SK-N-SH (cell line): ENCODE data around the gene CD70. TPM values are rescaled to one million over a fixed set of nuclear protein-coding genes. Genes with fewer than 3 reads are reported as not detected.
"Not testable (repeated sequence)": the region's sequence is repeated elsewhere in the genome, so short reads cannot be mapped to it uniquely, and the experiment has no call there.

ENCODE experiments used
- CTCF ChIA-PET: fragments of 300-600, 350-600 bp; formaldehyde crosslinking; extraction: SDS; loops from one replicate; lab custom pipeline; 2021; lab: Yijun Ruan, JAX
- POLR2A ChIA-PET: fragments of 350-600 bp; sonication (Branson Sonifier 250); formaldehyde crosslinking; extraction: SDS; loops from one replicate; lab custom pipeline; 2020; ENCODE audit warnings: antibody characterized with exemption, inconsistent platforms; lab: Yijun Ruan, JAX
- DNase-seq: peaks from one replicate; pipeline ENCODE4 v3.0.0; 2012
- H2AFZ ChIP-seq: fragments of 200-600 bp; sonication (generic); 2 replicates; pipeline ENCODE4 v1.8.1; 2016; ENCODE audit warnings: antibody characterized with exemption, mild to moderate bottlenecking, low read depth
- H3F3A ChIP-seq: fragments of 200-600 bp; sonication (generic); replicated peaks from 2 replicates; pipeline ENCODE3; 2016; ENCODE audit warnings: antibody characterized with exemption, mild to moderate bottlenecking; ENCODE audit not compliant: insufficient read depth
- H3K27ac ChIP-seq, 2 experiments: fragments of 200-500 bp in 1 of 2; fragments of 200-600 bp in 1 of 2; sonication (Bioruptor generic) in 1 of 2; sonication (generic), shearing (Covaris generic) in 1 of 2; 2 replicates each; pipeline versions ENCODE4 v1.5.1 to v1.6.1; 2014 to 2016; ENCODE audit warnings: low read depth in 2 of 2, inconsistent platforms in 1 of 2, low read length in 1 of 2, mild to moderate bottlenecking in 1 of 2, mixed read lengths in 1 of 2
- H3K27me3 ChIP-seq: fragments of 200-600 bp; sonication (generic), shearing (Covaris generic); 2 replicates; pipeline ENCODE4 v1.6.1; 2016; ENCODE audit warnings: mixed run types; ENCODE audit not compliant: insufficient read depth
- H3K36me3 ChIP-seq, 2 experiments: fragments of 200-500 bp in 1 of 2; fragments of 200-600 bp in 1 of 2; sonication (Bioruptor generic) in 1 of 2; sonication (generic) in 1 of 2; replicated peaks in 1 of 2; 2 replicates each; pipeline versions ENCODE3 to v1.5.1; 2014 to 2016; ENCODE audit warnings: low read length in 1 of 2, mild to moderate bottlenecking in 1 of 2; ENCODE audit not compliant: insufficient read depth in 2 of 2, control insufficient read depth in 1 of 2
- H3K4me1 ChIP-seq, 2 experiments: fragments of 200-500 bp in 1 of 2; fragments of 200-600 bp in 1 of 2; sonication (Bioruptor generic) in 1 of 2; sonication (generic), shearing (Covaris generic) in 1 of 2; 2 replicates each; pipeline versions ENCODE4 v1.5.1 to v1.6.1; 2014 to 2016; ENCODE audit warnings: low read depth in 1 of 2, low read length in 1 of 2, mixed run types in 1 of 2; ENCODE audit not compliant: insufficient read depth in 2 of 2, control insufficient read depth in 1 of 2
- H3K4me2 ChIP-seq: fragments of 200-600 bp; sonication (generic), shearing (Covaris generic); 2 replicates; pipeline ENCODE4 v1.6.1; 2017; ENCODE audit warnings: mixed run types
- H3K4me3 ChIP-seq, 2 experiments: fragments of 200-500 bp in 1 of 2; fragments of 200-600 bp in 1 of 2; sonication (Bioruptor generic) in 1 of 2; sonication (generic), shearing (Covaris generic) in 1 of 2; 2 replicates each; pipeline versions ENCODE4 v1.5.1 to v1.8.1; 2014 to 2016; ENCODE audit warnings: low read depth in 2 of 2, inconsistent platforms in 1 of 2, low read length in 1 of 2, mild to moderate bottlenecking in 1 of 2, mixed read lengths in 1 of 2, moderate library complexity in 1 of 2
- H3K79me2 ChIP-seq: fragments of 200-600 bp; sonication (generic); 2 replicates; pipeline ENCODE4 v1.8.1; 2017; ENCODE audit warnings: mild to moderate bottlenecking; ENCODE audit not compliant: insufficient read depth
- H3K9ac ChIP-seq: fragments of 200-600 bp; sonication (generic); 2 replicates; pipeline ENCODE4 v1.6.1; 2017; ENCODE audit warnings: mixed run types
- H3K9me2 ChIP-seq: fragments of 200-600 bp; sonication (generic); 2 replicates; pipeline ENCODE4 v1.6.1; 2017; ENCODE audit warnings: mixed run types
- H3K9me3 ChIP-seq: fragments of 200-600 bp; sonication (generic); 2 replicates; pipeline ENCODE4 v1.6.1; 2017; ENCODE audit warnings: mixed run types, mild to moderate bottlenecking, moderate library complexity
- H4K20me1 ChIP-seq: fragments of 200-600 bp; sonication (generic); 2 replicates; pipeline ENCODE4 v1.6.1; 2017; ENCODE audit warnings: mild to moderate bottlenecking, mixed run types; ENCODE audit not compliant: insufficient read depth
- CHD2 ChIP-seq: fragments of 150-350 bp; IDR thresholded peaks from 2 replicates; pipeline ENCODE4 v1.6.1; 2018; ENCODE audit warnings: low read length; ENCODE audit not compliant: partially characterized antibody
- EP300 ChIP-seq, 2 experiments: IDR thresholded peaks; 2 replicates each; pipeline versions ENCODE4 v1.4.0 to v1.6.1; 2012; ENCODE audit warnings: borderline replicate concordance in 1 of 2, low read depth in 1 of 2, low read length in 1 of 2
- MXI1 ChIP-seq: IDR thresholded peaks from 2 replicates; pipeline ENCODE4 v1.6.1; 2012; ENCODE audit warnings: mild to moderate bottlenecking, low read depth, low read length, improper control_type of control experiment
- NFIC ChIP-seq: IDR thresholded peaks from 2 replicates; pipeline ENCODE4 v1.4.0; 2012; ENCODE audit warnings: borderline replicate concordance
- POLR2AphosphoS5 ChIP-seq: IDR thresholded peaks from 2 replicates; pipeline ENCODE4 v1.6.1; 2012; ENCODE audit warnings: low read depth, low read length
- RAD21 ChIP-seq: IDR thresholded peaks from 2 replicates; pipeline ENCODE4 v1.6.1; 2012; ENCODE audit warnings: mild to moderate bottlenecking, low read length
- RCOR1 ChIP-seq: fragments of 150-350 bp; IDR thresholded peaks from 2 replicates; pipeline ENCODE4 v1.6.1; 2017; ENCODE audit warnings: antibody characterized with exemption, low read length
- SIN3A ChIP-seq: IDR thresholded peaks from 2 replicates; pipeline ENCODE4 v1.6.1; 2012; ENCODE audit warnings: low read depth, mild to moderate bottlenecking, low read length, moderate library complexity, borderline replicate concordance
- SMC3 ChIP-seq: IDR thresholded peaks from 2 replicates; pipeline ENCODE4 v1.6.1; 2012; ENCODE audit warnings: low read depth, low read length, improper control_type of control experiment
- YY1 ChIP-seq: IDR thresholded peaks from 2 replicates; pipeline ENCODE4 v1.4.0; 2012; ENCODE audit warnings: low read depth, mild to moderate bottlenecking
- whole genome bisulfite sequencing: methylation state at CpG from one replicate; pipeline ENCODE4 v1.1.6; 2017; ENCODE audit warnings: low lambda C conversion rate; 5-methylcytosine and 5-hydroxymethylcytosine counted together
- polyA plus RNA-seq, 3 experiments: library from polyadenylated mRNA; depleted of rRNA; stranded (reverse); fragments of >200 nt; gene quantifications; 2 replicates each; pipeline ENCODE4 v1.2.3, GENCODE V29; 2012
- TF ChIP-seq, protein P1 (sequence below): IDR thresholded peaks from 2 replicates; pipeline ENCODE4 v1.4.0; 2012; ENCODE audit warnings: low read depth
- TF ChIP-seq, protein P2 (sequence below): fragments of 200-600 bp; sonication (generic); IDR thresholded peaks from 2 replicates; pipeline ENCODE4 v1.6.1; 2017; ENCODE audit warnings: antibody characterized with exemption, mild to moderate bottlenecking, moderate library complexity

The CD70 gene
- polyA plus RNA-seq, 1 of the 3 experiments (the other 2 are of a cell fraction): 142 TPM

DNA sequence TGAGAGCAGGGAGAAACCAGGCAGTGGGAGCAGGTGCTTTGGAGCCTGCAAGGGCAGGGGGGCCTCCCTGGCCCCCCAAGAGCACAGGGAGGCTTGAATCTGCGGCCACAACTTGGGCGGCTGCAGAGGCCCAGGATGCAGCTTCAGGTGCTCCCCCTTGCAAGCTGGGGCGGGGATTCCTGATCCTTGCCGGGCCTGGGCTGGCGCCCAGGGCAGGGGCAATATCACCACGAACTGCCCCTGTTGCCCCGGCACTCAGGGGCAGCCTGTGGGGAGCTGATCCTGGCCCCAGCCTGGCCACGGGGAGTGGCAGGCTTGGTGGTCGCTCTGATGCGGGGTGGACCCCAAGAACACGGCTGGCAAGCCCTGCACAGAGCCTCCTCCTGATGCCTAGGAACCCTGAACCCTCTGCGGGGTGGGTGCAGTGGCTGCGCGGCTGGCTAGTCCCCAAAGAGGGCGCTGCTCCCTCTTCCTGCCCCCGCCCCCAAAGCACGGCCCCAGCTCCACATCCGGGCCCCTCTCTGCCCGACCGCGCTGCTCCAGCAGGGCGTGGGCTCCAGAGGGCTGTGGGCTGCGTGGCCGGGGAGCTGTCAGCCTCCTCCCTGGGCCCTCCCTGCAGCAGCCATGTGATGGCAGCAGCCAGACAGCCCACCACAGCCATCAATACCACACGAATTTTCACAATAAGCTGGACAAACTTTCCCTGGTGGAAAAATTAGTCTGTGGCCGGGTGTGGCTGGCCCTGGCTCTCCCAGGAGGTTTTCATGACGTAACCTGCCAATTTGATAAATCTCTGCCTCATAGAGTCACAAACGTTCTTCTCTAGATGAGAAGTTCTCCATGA, 39.1 kb downstream of the CD70 start:
- CTCF ChIA-PET: interaction anchor here (0.9 to 1.3 kb wide), 3 partner anchors 13 to 96 kb away, joined by 3 read pairs; partner anchors contain the start of gene TNFSF9
- H3F3A ChIP-seq: peaks cover 3% of the 10 kb centered on the region

DNA sequence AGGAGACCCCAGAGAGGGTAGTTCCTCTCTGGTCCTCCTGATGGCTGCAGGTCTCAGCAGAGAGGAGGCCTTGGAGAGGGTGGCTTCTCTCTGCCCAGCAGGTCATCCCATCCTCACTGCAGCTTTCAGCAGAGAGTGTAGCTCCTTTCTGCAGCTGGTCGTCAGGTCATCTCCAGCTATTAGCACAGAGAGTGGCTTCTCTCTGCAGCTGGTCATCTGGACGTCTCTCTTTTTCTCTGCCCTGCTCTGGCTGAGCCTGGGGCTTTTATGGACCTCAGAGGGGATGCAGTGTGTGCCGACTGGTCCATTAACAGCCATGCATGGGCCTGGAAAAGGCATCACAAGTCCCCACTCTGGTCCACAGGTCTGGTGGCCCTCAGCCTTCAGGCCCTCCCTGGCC, 39.9 kb downstream of the CD70 start:
- no peak for DNase-seq
- peaks cover 16% of the 10 kb centered on the region for H3K27me3 ChIP-seq
- no peak overlapping the region for H2AFZ ChIP-seq
- H3K79me2 ChIP-seq: no peaks in the 10 kb centered on the region
- CTCF ChIA-PET: interaction anchor here (0.9 to 1.1 kb wide), 2 partner anchors 20 to 97 kb away, joined by 3 read pairs; partner anchors contain the start of gene TNFSF9
- TF ChIP-seq YY1: no peak
- TF ChIP-seq CHD2: no peak
- TF ChIP-seq EP300 (IDR thresholded peaks at IDR 0.05; ENCODE audit: borderline replicate concordance in 1 of 2, low read depth in 1 of 2, low read length in 1 of 2): no peak
- no peak for TF ChIP-seq POLR2AphosphoS5
- TF ChIP-seq SIN3A: no peak
- TF ChIP-seq, protein P1, sequence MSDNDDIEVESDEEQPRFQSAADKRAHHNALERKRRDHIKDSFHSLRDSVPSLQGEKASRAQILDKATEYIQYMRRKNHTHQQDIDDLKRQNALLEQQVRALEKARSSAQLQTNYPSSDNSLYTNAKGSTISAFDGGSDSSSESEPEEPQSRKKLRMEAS: no peak
- TF ChIP-seq, protein P2, sequence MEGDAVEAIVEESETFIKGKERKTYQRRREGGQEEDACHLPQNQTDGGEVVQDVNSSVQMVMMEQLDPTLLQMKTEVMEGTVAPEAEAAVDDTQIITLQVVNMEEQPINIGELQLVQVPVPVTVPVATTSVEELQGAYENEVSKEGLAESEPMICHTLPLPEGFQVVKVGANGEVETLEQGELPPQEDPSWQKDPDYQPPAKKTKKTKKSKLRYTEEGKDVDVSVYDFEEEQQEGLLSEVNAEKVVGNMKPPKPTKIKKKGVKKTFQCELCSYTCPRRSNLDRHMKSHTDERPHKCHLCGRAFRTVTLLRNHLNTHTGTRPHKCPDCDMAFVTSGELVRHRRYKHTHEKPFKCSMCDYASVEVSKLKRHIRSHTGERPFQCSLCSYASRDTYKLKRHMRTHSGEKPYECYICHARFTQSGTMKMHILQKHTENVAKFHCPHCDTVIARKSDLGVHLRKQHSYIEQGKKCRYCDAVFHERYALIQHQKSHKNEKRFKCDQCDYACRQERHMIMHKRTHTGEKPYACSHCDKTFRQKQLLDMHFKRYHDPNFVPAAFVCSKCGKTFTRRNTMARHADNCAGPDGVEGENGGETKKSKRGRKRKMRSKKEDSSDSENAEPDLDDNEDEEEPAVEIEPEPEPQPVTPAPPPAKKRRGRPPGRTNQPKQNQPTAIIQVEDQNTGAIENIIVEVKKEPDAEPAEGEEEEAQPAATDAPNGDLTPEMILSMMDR: no peak
- TF ChIP-seq NFIC: no peak
- no peak for TF ChIP-seq SMC3
- TF ChIP-seq RCOR1: no peak
- TF ChIP-seq MXI1: no peak
- no peak overlapping the region for H3K4me3 ChIP-seq
- no peaks in the 10 kb centered on the region for H3K9me3 ChIP-seq
- H3F3A ChIP-seq: no peaks in the 10 kb centered on the region
- no peak overlapping the region for H3K4me2 ChIP-seq
- H3K36me3 ChIP-seq: no peaks in the 10 kb centered on the region
- H4K20me1 ChIP-seq: no peaks in the 10 kb centered on the region
- POLR2A ChIA-PET: no interaction called here
- H3K4me1 ChIP-seq: no peaks in the 10 kb centered on the region
- no peak overlapping the region for H3K27ac ChIP-seq
- WGBS: 28% methylated on average over 2 of the region's 3 CpGs
- H3K9me2 ChIP-seq: no peaks in the 10 kb centered on the region
- H3K9ac ChIP-seq: no peak overlapping the region

More for the DNA sequence above, 39.1 kb downstream of the CD70 start:
- H3K4me1 ChIP-seq: no peaks in the 10 kb centered on the region
- 0 out of 2 replicates have a peak overlapping the region, but pooled peaks have one; percentile 46 for H2AFZ ChIP-seq
- 12% methylated on average over 4 of the region's 28 CpGs for WGBS
- H3K9ac ChIP-seq: no peak overlapping the region
- peak; percentile 70 for DNase-seq
- no peaks in the 10 kb centered on the region for H3K9me2 ChIP-seq
- peak overlapping the region; percentile 24; the same call in 1 of the 2 replicates for H3K4me2 ChIP-seq
- H3K27ac ChIP-seq: no peak overlapping the region
- H3K9me3 ChIP-seq: no peaks in the 10 kb centered on the region
- H3K79me2 ChIP-seq: no peaks in the 10 kb centered on the region
- H4K20me1 ChIP-seq: no peaks in the 10 kb centered on the region
- TF ChIP-seq, protein P2: peak; percentile 26; the same call in 1 of the 2 replicates
- TF ChIP-seq RAD21: no peak
- peaks cover 16% of the 10 kb centered on the region for H3K27me3 ChIP-seq
- no peak overlapping the region for H3K4me3 ChIP-seq
- no peaks in the 10 kb centered on the region for H3K36me3 ChIP-seq
- POLR2A ChIA-PET: no interaction called here

DNA sequence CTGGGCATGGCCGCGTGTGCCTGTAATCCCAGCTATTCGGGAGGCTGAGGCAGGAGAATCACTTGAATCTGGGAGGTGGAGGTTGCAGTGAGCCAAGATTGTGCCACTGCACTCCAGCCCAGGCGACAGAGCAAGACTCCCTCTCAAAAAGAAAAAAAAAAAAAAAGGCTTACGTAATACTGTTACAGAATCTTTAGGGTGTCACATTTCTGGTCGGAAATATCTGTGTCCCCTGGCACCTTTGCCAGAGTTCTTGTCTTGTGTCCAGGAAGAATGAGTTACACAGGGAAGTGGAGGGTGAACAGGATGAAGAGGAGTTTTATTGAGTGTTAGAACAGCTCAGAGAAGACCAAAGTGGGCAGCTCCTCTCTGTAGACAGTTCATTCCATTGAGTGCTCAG, 40.3 kb downstream of the CD70 start:
- H2AFZ ChIP-seq, POLR2A ChIA-PET: not testable (repeated sequence)
- H3K27me3 ChIP-seq: peaks cover 16% of the 10 kb centered on the region

More for the DNA sequence above, 40.3 kb downstream of the CD70 start:
- not testable (repeated sequence) for H3K4me1 ChIP-seq, H3K4me2 ChIP-seq, H4K20me1 ChIP-seq, DNase-seq, H3K27ac ChIP-seq, H3K4me3 ChIP-seq, H3K79me2 ChIP-seq, H3K9me3 ChIP-seq, H3K9me2 ChIP-seq, H3K36me3 ChIP-seq, H3F3A ChIP-seq, H3K9ac ChIP-seq
- CTCF ChIA-PET: interaction anchor here (0.9 kb wide), 1 partner anchor 20 kb away, joined by 3 read pairs; the partner anchor contains the start of gene TNFSF9
- 25% methylated on average over 6 of the region's 6 CpGs for WGBS
